Measurements from ENCODE around the gene ARHGAP26. TPM values are rescaled to one million over a fixed set of nuclear protein-coding genes. Genes with fewer than 3 reads are reported as not detected.

ARHGAP26 gene
- total and polyA plus RNA-seq, 4 donors, result 5.4 to 52.3 (median 30.4) TPM

DNA sequence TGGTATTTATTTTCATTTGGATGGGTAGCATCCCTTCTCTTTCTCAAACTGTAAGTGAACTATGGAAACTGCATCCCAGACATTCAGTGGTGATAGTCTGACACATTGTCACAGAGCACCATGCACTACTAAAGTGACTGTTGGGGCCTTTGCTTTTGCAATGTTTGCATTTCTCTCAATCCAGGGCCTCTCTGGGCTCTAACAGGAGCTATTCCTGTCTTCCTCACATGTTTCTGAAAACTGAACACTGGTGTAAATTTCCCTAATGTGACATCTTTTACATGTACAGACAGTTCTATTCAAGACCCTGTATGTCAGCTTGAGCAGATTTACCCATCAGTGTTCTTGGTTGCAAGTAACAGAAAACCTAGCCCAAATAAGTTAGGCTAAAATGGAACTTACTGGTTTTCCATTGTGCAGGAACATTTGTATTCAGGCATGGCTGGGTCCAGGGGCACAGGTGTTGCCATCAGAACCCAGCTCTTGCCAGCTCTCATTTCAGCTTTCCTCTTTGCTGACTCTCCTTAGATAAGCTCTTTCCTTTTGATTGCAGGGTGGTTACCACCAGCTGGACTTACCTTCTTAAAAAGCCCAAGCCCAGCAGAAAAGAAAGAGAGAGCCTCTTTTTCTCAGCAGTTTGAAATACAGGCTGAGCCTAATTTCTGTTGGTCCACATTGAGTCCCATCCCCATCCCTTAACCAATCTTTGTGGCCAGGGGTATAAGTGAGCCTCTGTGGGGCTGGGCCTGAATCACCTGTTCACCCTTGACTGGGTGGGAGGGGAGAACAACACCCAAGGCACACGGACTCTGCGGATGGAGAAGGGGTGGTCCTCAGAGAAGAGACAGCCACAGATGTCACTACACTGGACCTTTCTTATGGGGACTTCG lies 399.0 kb downstream of the ARHGAP26 start:
- WGBS, 2 donors, result 94% methylated on average over 3 of the region's 3 CpGs
- peaks cover 0 to 2% (median 0%) of the 10 kb centered on the region in 4 donors for H3K9me3 ChIP-seq (ENCODE audit: control insufficient read depth in 4 of 4, insufficient read depth in 3 of 4, low read length in 3 of 4)
- no peaks in the 10 kb centered on the region for H3K36me3 ChIP-seq (ENCODE audit: control insufficient read depth in 4 of 4, insufficient read depth in 4 of 4, low read length in 4 of 4)
- no peak for TF ChIP-seq CTCF (IDR thresholded peaks at IDR 0.05; ENCODE audit: control extremely low read depth, extremely low read depth)
- peaks cover 0 to 8% (median 4%) of the 10 kb centered on the region in 5 donors for H3K4me1 ChIP-seq (ENCODE audit: control insufficient read depth in 5 of 5, insufficient read depth in 5 of 5, low read length in 5 of 5)
- no peak for DNase-seq
- H3K9ac ChIP-seq (ENCODE audit: insufficient read depth in 1 of 2, low read length in 2 of 2), result no peak overlapping the region
- no peak overlapping the region for H3K27ac ChIP-seq (ENCODE audit: low read depth in 1 of 2, low read length in 1 of 2)
- no peak overlapping the region for H3K4me3 ChIP-seq
- H3K27me3 ChIP-seq (ENCODE audit: control insufficient read depth in 3 of 3, insufficient read depth in 3 of 3, low read length in 2 of 3), result no peaks in the 10 kb centered on the region
- no peak for ATAC-seq (ENCODE audit: insufficient read depth, low FRiP score)

GRCh38 chr5:143170104-143170503 lies 399.9 kb downstream of the ARHGAP26 start:
- no peaks in the 10 kb centered on the region for H3K27me3 ChIP-seq (ENCODE audit: control insufficient read depth in 3 of 3, insufficient read depth in 3 of 3, low read length in 2 of 3)
- H3K27ac ChIP-seq (ENCODE audit: low read depth in 1 of 2, low read length in 1 of 2), result no peak overlapping the region
- H3K4me3 ChIP-seq, result no peak overlapping the region
- H3K9me3 ChIP-seq (ENCODE audit: control insufficient read depth in 4 of 4, insufficient read depth in 3 of 4, low read length in 3 of 4), result peaks cover 0 to 2% (median 0%) of the 10 kb centered on the region in 4 donors
- H3K36me3 ChIP-seq (ENCODE audit: control insufficient read depth in 4 of 4, insufficient read depth in 4 of 4, low read length in 4 of 4), result no peaks in the 10 kb centered on the region
- no peak overlapping the region for H3K9ac ChIP-seq (ENCODE audit: insufficient read depth in 1 of 2, low read length in 2 of 2)
- no peak for TF ChIP-seq CTCF (IDR thresholded peaks at IDR 0.05; ENCODE audit: control extremely low read depth, extremely low read depth)
- no peak for ATAC-seq (ENCODE audit: insufficient read depth, low FRiP score)
- WGBS, 2 donors, result 94% methylated on average over 3 of the region's 3 CpGs
- peaks cover 0 to 8% (median 4%) of the 10 kb centered on the region in 5 donors for H3K4me1 ChIP-seq (ENCODE audit: control insufficient read depth in 5 of 5, insufficient read depth in 5 of 5, low read length in 5 of 5)
- no peak for DNase-seq

GRCh38 chr5:143170977-143171376 lies 400.8 kb downstream of the ARHGAP26 start:
- H3K4me3 ChIP-seq, result no peak overlapping the region
- 91% methylated on average over 2 of the region's 2 CpGs for WGBS, 2 donors
- H3K9ac ChIP-seq (ENCODE audit: insufficient read depth in 1 of 2, low read length in 2 of 2), result no peak overlapping the region
- peaks cover 0 to 8% (median 4%) of the 10 kb centered on the region in 5 donors for H3K4me1 ChIP-seq (ENCODE audit: control insufficient read depth in 5 of 5, insufficient read depth in 5 of 5, low read length in 5 of 5)
- no peak for TF ChIP-seq CTCF (IDR thresholded peaks at IDR 0.05; ENCODE audit: control extremely low read depth, extremely low read depth)
- no peaks in the 10 kb centered on the region for H3K9me3 ChIP-seq (ENCODE audit: control insufficient read depth in 4 of 4, insufficient read depth in 3 of 4, low read length in 3 of 4)
- H3K27me3 ChIP-seq (ENCODE audit: control insufficient read depth in 3 of 3, insufficient read depth in 3 of 3, low read length in 2 of 3), result no peaks in the 10 kb centered on the region
- ATAC-seq (ENCODE audit: insufficient read depth, low FRiP score) (no peak), DNase-seq (no peak)
- no peak overlapping the region for H3K27ac ChIP-seq (ENCODE audit: low read depth in 1 of 2, low read length in 1 of 2)
- H3K36me3 ChIP-seq (ENCODE audit: control insufficient read depth in 4 of 4, insufficient read depth in 4 of 4, low read length in 4 of 4), result no peaks in the 10 kb centered on the region

All from lung (tissue), 12 donors.